Karpas-422 (cell line): Measurements from ENCODE around the gene TUBA8. TPM values are rescaled to one million over a fixed set of nuclear protein-coding genes. Genes with fewer than 3 reads are reported as not detected.

ENCODE experiments used
- DNase-seq: peaks from one replicate; pipeline ENCODE4 v3.0.0-alpha.2; 2015
- H2AFZ ChIP-seq: fragments of 200-600 bp; sonication (generic); 2 replicates; pipeline ENCODE4 v1.6.1; 2014; ENCODE audit warnings: antibody characterized with exemption, low read length, mixed read lengths
- H3K27ac ChIP-seq: fragments of 200-600 bp; sonication (generic); 2 replicates; pipeline ENCODE4 v1.5.1; 2014; ENCODE audit warnings: mild to moderate bottlenecking, low read length, moderate library complexity
- H3K27me3 ChIP-seq: fragments of 200-600 bp; sonication (generic); 2 replicates; pipeline ENCODE4 v1.6.1; 2014; ENCODE audit warnings: low read length, mixed read lengths
- H3K36me3 ChIP-seq: fragments of 200-600 bp; sonication (generic); 2 replicates; pipeline ENCODE4 v1.6.1; 2014; ENCODE audit warnings: low read length, mixed read lengths; ENCODE audit not compliant: insufficient read depth
- H3K4me1 ChIP-seq: fragments of 200-600 bp; sonication (generic); 2 replicates; pipeline ENCODE4 v1.6.1; 2014; ENCODE audit warnings: mild to moderate bottlenecking, low read length, mixed read lengths
- H3K4me2 ChIP-seq: fragments of 200-600 bp; sonication (generic); 2 replicates; pipeline ENCODE4 v1.6.1; 2014; ENCODE audit warnings: low read length, low read depth, mild to moderate bottlenecking; ENCODE audit not compliant: poor library complexity, severe bottlenecking
- H3K4me3 ChIP-seq: fragments of 200-600 bp; sonication (generic); 2 replicates; pipeline ENCODE4 v1.5.1; 2014; ENCODE audit warnings: mild to moderate bottlenecking, antibody characterized with exemption, low read length, mixed read lengths
- H3K79me2 ChIP-seq: fragments of 200-600 bp; sonication (generic); 2 replicates; pipeline ENCODE4 v1.6.1; 2014; ENCODE audit warnings: mild to moderate bottlenecking, low read length, mixed read lengths
- H3K9ac ChIP-seq: fragments of 200-600 bp; sonication (generic); 2 replicates; pipeline ENCODE4 v1.6.0; 2014; ENCODE audit warnings: low read length
- H3K9me2 ChIP-seq: fragments of 200-600 bp; sonication (generic), shearing (Covaris generic); replicated peaks from 2 replicates; pipeline ENCODE4 v1.6.0; 2014; ENCODE audit warnings: mild to moderate bottlenecking, low read length, moderate library complexity; ENCODE audit not compliant: insufficient read depth
- H3K9me3 ChIP-seq: fragments of 300-700, 200-600 bp; sonication (generic); 2 replicates; pipeline ENCODE4 v1.6.1; 2014; ENCODE audit warnings: low read length, mixed read lengths
- H4K20me1 ChIP-seq: fragments of 200-600 bp; sonication (generic); 2 replicates; pipeline ENCODE4 v1.6.1; 2014; ENCODE audit warnings: mild to moderate bottlenecking, antibody characterized with exemption, low read length, low read depth; ENCODE audit not compliant: insufficient read depth
- total RNA-seq: library from RNA; depleted of rRNA; stranded (reverse); fragments of >200 nt; shearing (Covaris generic); gene quantifications from 2 replicates; pipeline ENCODE4 v1.2.3, GENCODE V29; 2014; ENCODE audit warnings: low replicate concordance

The TUBA8 gene
- total RNA-seq, 1 experiment from 2014 or later, result 1.5 TPM

GRCh38 chr22:18081416-18081815 lies 29.2 kb upstream of the TUBA8 start:
- Histone ChIP-seq H3K27ac (no peak overlapping the region), H3K27me3 (no peaks in the 10 kb centered on the region), H3K36me3 (peaks cover 57% of the 10 kb centered on the region), H3K4me2 (no peak overlapping the region), H2AFZ (no peak overlapping the region), H3K9me2 (no peaks in the 10 kb centered on the region), H3K9ac (no peak overlapping the region), H3K4me1 (peaks cover 21% of the 10 kb centered on the region), H3K79me2 (peaks cover 68% of the 10 kb centered on the region), H3K4me3 (no peak overlapping the region), H4K20me1 (peaks cover 7% of the 10 kb centered on the region; the same call in 1 of the 2 replicates), H3K9me3 (no peaks in the 10 kb centered on the region)
- DNase-seq, result no peak

- H3K27me3 ChIP-seq, result no peaks in the 10 kb centered on the region
- H3K9ac ChIP-seq, result no peak overlapping the region
- peaks cover 15% of the 10 kb centered on the region for H3K4me1 ChIP-seq
- no peaks in the 10 kb centered on the region for H3K9me3 ChIP-seq
- no peaks in the 10 kb centered on the region for H3K9me2 ChIP-seq
- H2AFZ ChIP-seq, result no peak overlapping the region
- DNase-seq, result no peak
- H3K79me2 ChIP-seq, result peaks cover 60% of the 10 kb centered on the region
- H3K27ac ChIP-seq, result no peak overlapping the region
- H3K36me3 ChIP-seq, result peaks cover 58% of the 10 kb centered on the region
- H4K20me1 ChIP-seq, result peaks cover 7% of the 10 kb centered on the region; the same call in 1 of the 2 replicates
- H3K4me2 ChIP-seq, result no peak overlapping the region
- H3K4me3 ChIP-seq, result no peak overlapping the region
These were observed 28.1 kb upstream of the TUBA8 start for GRCh38 chr22:18082467-18082866.

GRCh38 chr22:18083406-18083805 lies 27.2 kb upstream of the TUBA8 start:
- peaks cover 54% of the 10 kb centered on the region for H3K79me2 ChIP-seq
- H3K9ac ChIP-seq, result no peak overlapping the region
- no peak overlapping the region for H2AFZ ChIP-seq
- no peak overlapping the region for H3K4me3 ChIP-seq
- H4K20me1 ChIP-seq, result peaks cover 7% of the 10 kb centered on the region; the same call in 1 of the 2 replicates
- H3K27ac ChIP-seq, result no peak overlapping the region
- no peak overlapping the region for H3K4me2 ChIP-seq
- peaks cover 60% of the 10 kb centered on the region for H3K36me3 ChIP-seq
- no peaks in the 10 kb centered on the region for H3K27me3 ChIP-seq
- no peak for DNase-seq
- H3K9me2 ChIP-seq, result no peaks in the 10 kb centered on the region
- H3K9me3 ChIP-seq, result no peaks in the 10 kb centered on the region
- H3K4me1 ChIP-seq, result peaks cover 15% of the 10 kb centered on the region

GRCh38 chr22:18085188-18085587 lies 25.4 kb upstream of the TUBA8 start:
- H3K79me2 ChIP-seq, result peaks cover 37% of the 10 kb centered on the region
- no peak overlapping the region for H3K27ac ChIP-seq
- no peaks in the 10 kb centered on the region for H3K9me3 ChIP-seq
- no peak overlapping the region for H3K9ac ChIP-seq
- no peak overlapping the region for H3K4me3 ChIP-seq
- peaks cover 7% of the 10 kb centered on the region; the same call in 1 of the 2 replicates for H4K20me1 ChIP-seq
- H3K36me3 ChIP-seq, result peaks cover 51% of the 10 kb centered on the region
- no peaks in the 10 kb centered on the region for H3K27me3 ChIP-seq
- H3K4me2 ChIP-seq, result no peak overlapping the region
- no peak for DNase-seq
- H3K4me1 ChIP-seq, result peaks cover 3% of the 10 kb centered on the region; the same call in 1 of the 2 replicates
- H2AFZ ChIP-seq, result no peak overlapping the region
- no peaks in the 10 kb centered on the region for H3K9me2 ChIP-seq

- Histone ChIP-seq H3K27me3 (no peaks in the 10 kb centered on the region), H3K9me3 (no peaks in the 10 kb centered on the region), H3K4me1 (no peaks in the 10 kb centered on the region), H3K4me2 (no peak overlapping the region), H3K79me2 (peaks cover 17% of the 10 kb centered on the region), H3K4me3 (no peak overlapping the region), H2AFZ (no peak overlapping the region), H3K27ac (no peak overlapping the region), H3K36me3 (peaks cover 37% of the 10 kb centered on the region), H3K9me2 (no peaks in the 10 kb centered on the region), H4K20me1 (no peaks in the 10 kb centered on the region), H3K9ac (no peak overlapping the region)
- no peak for DNase-seq
These were observed 23.2 kb upstream of the TUBA8 start for GRCh38 chr22:18087350-18087855.

- Histone ChIP-seq H3K27ac (no peak overlapping the region), H3K4me3 (no peak overlapping the region), H3K9ac (no peak overlapping the region), H3K4me2 (no peak overlapping the region), H3K4me1 (no peaks in the 10 kb centered on the region), H4K20me1 (no peaks in the 10 kb centered on the region), H3K27me3 (no peaks in the 10 kb centered on the region), H3K9me3 (no peaks in the 10 kb centered on the region), H3K79me2 (peaks cover under 1% of the 10 kb centered on the region; the same call in 1 of the 2 replicates), H2AFZ (no peak overlapping the region), H3K9me2 (no peaks in the 10 kb centered on the region), H3K36me3 (peaks cover 23% of the 10 kb centered on the region)
- DNase-seq, result no peak
These were observed 21.6 kb upstream of the TUBA8 start for GRCh38 chr22:18088825-18089568.

- no peaks in the 10 kb centered on the region for H4K20me1 ChIP-seq
- H3K27me3 ChIP-seq, result no peaks in the 10 kb centered on the region
- H3K9me2 ChIP-seq, result no peaks in the 10 kb centered on the region
- no peak overlapping the region for H3K27ac ChIP-seq
- H2AFZ ChIP-seq, result no peak overlapping the region
- H3K9me3 ChIP-seq, result no peaks in the 10 kb centered on the region
- DNase-seq, result no peak
- peaks cover 19% of the 10 kb centered on the region for H3K36me3 ChIP-seq
- no peak overlapping the region for H3K9ac ChIP-seq
- no peaks in the 10 kb centered on the region for H3K4me1 ChIP-seq
- H3K79me2 ChIP-seq, result no peaks in the 10 kb centered on the region
- H3K4me2 ChIP-seq, result no peak overlapping the region
- no peak overlapping the region for H3K4me3 ChIP-seq
These were observed 20.3 kb upstream of the TUBA8 start for GRCh38 chr22:18090286-18090685.

- Histone ChIP-seq H3K4me1 (no peaks in the 10 kb centered on the region), H3K36me3 (peaks cover 14% of the 10 kb centered on the region), H3K79me2 (no peaks in the 10 kb centered on the region), H4K20me1 (no peaks in the 10 kb centered on the region), H3K4me2 (no peak overlapping the region), H2AFZ (no peak overlapping the region), H3K4me3 (no peak overlapping the region), H3K9ac (no peak overlapping the region), H3K9me2 (no peaks in the 10 kb centered on the region), H3K27me3 (no peaks in the 10 kb centered on the region), H3K27ac (no peak overlapping the region), H3K9me3 (no peaks in the 10 kb centered on the region)
- DNase-seq, result no peak
These were observed 19.1 kb upstream of the TUBA8 start for GRCh38 chr22:18091478-18091877.
